Activated CD8-positive, alpha-beta memory T cell treated with anti-CD3 and anti-CD28 coated beads for 4 hours (primary cell): Measurements from ENCODE around the gene SMARCA2.

Source experiments
- DNase-seq, 2 donors: peaks; one replicate each; pipeline ENCODE4 v3.0.0-alpha.2; 2020; ENCODE audit warnings: low read depth in 2 of 2

The SMARCA2 gene

DNA sequence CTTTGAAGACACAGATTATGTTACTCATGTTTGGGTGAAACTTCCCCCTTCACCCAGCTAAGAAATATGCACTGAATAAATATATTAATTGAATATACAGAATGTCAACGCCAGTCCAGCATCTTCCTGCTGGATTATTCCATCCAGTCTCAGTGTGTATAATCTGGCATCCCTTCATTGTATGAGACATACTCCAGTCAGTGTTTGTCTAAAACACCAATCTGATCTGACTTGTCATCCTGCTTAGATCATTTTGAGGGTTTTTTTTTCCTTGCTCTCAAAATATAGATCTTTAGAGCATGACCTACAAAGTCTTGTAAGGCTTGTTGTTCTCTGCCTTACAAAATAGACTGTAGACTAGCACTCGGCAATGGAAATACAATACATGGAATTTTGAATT is 195.1 kb downstream of the SMARCA2 start:
- DNase-seq: no peak

GRCh38 chr9:2213830-2214468 is 198.8 kb downstream of the SMARCA2 start:
- no peak for DNase-seq

GRCh38 chr9:2214707-2215106 is 199.6 kb downstream of the SMARCA2 start:
- no peak for DNase-seq

- no peak for DNase-seq
Observed at GRCh38 chr9:2215921-2216441, 200.8 kb downstream of the SMARCA2 start.

DNA sequence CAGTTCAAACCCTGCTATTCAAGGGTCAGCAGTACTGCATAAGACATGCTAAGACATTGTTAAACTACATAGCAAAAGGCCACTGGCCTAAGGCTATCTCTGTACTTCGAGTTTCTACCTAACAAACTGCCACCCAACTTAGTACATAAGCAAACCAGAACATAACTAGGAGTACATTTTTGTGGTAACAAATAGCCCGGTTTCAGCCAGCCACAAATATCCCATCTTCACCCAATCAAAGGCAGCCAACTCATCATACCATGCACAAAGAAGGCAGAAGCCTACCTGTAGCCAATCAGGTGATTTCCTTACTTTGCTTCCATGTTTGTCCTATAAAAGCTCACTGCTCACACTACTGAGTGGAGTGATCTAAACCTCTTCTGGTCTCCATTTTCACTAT is 201.4 kb downstream of the SMARCA2 start:
- DNase-seq: no peak

DNA sequence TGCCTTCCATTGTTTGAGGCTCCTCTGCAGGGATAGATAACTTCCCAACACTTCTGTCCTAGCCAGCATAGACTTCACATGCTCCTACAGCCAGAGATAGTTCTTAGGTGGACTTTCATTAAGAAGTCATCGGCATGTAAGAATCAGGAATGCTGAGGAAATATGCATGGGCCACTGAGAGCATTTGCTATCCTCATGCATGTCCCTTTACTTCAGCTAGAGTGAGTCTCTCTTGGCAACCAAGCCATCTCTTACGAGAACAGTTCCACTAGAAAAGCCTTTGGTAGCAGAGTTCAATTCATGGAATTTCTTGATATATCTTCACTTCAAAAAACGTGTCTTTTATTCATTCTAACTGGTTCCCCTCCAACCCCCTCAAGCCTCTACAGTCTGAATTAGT is 202.4 kb downstream of the SMARCA2 start:
- DNase-seq: no peak

DNA sequence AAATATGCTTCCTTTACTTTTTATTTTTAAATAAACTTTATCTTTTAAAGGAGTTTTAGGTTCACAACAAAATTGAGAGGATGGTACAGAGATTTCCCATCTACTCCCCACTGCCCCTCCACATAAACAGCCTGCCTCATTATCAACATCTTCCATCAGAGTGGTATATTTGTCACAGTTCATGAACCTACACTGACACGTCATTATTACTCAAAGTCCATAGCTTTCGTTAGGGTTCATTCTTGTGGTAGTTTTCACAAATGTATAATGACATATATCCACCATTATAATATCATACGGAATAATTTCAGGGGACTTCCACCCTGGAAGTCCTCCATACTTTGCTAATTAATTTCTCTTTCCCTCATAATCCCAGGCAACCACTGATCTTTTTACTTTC is 204.9 kb downstream of the SMARCA2 start:
- no peak for DNase-seq

DNA sequence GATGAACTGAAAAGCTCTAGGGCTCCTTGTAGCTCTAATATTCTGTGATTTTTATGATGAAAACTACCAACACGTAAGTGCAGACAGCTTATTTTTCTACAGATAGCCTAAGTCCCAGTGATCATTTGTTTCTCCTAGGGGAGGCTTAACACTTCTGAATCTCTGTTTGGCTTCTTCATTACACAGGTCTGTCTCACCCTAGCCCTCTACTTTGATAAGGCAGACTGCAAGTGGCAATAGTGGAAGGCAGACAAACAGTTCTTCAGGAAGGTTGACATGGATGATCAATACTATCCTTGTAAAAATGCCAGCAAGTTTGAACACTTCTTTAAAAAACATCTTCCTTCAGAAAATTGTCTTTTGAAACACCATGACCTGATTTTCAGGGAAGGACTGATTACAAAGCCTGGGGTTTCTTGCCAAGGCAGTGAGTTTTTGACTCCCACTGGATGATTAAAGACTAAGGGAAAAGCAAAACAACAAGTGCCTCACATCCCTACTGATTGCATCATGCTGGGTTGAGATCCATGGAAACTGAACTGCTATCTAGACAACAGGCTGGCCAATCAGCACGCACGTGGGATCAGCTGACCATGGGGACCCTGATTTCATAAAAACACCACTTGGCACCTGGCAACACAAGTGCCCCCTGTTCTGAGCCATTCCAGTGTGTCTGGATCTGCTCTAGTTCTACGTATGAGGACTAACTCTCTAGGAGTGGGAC is 212.2 kb downstream of the SMARCA2 start:
- DNase-seq: no peak

GRCh38 chr9:2228132-2228531 is 213.0 kb downstream of the SMARCA2 start:
- DNase-seq: no peak

DNA sequence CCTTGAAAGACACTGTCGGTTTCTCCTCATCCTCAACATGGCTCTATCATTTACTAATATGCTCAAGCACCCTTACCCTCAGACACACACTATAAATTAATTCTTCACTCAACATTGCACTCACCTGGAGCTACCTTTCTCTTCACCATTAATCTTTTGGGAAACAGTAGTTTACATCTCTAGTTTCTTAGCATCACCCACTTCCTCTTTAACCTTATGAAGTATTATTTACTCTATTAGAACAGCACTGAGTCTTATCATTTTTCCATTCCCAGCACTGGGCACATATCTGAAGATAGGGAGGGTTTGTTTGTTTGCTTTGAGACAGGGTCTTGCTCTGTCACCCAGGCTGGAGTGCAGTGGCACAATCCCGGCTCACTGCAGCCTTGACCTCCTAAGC is 213.5 kb downstream of the SMARCA2 start:
- no peak for DNase-seq

GRCh38 chr9:2229109-2229721 is 214.1 kb downstream of the SMARCA2 start:
- DNase-seq: no peak

GRCh38 chr9:2230362-2230761 is 215.2 kb downstream of the SMARCA2 start:
- no peak for DNase-seq

DNA sequence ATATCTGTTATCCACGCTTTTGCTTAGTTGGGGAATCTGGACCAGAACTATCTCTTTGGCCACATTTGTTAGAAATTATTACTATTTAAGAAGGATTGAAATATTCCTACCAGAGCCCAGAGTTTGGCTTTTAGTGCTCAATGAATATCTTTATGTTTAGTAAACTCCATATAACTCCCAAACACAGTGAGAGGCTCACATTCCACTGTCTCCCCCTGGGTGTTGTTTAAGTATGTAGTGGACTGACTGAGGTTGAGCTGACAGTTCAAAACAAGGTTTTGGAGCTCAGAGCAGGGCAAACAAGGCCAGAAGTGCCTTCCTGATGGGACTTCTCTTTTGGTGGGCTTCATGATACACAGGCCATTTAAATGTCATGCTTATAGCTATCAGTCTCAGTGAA is 216.0 kb downstream of the SMARCA2 start:
- DNase-seq: no peak

GRCh38 chr9:2231829-2232228 is 216.7 kb downstream of the SMARCA2 start:
- no peak for DNase-seq

DNA sequence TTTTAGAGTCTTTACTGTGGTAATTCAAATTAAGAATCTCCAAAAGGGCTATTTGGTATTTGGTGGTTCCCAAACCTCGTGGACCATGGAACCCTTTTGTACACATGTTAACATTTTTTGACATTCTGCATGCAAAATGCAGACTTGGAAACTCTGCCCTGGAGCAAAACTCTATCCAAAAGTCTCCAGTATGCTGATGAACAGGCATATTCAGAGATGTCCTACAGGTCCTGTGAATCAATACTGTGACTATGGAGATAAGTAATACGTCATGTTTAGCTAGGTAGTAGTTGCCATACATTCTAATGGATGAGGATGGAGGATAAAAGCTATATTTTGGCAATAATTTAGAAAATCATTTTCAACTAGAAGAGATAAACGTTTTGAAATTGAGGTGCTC is 218.1 kb downstream of the SMARCA2 start:
- DNase-seq: no peak

GRCh38 chr9:2234371-2234893 is 219.3 kb downstream of the SMARCA2 start:
- DNase-seq: no peak

GRCh38 chr9:2235623-2236022 is 220.5 kb downstream of the SMARCA2 start:
- DNase-seq: no peak

GRCh38 chr9:2236850-2237249 is 221.7 kb downstream of the SMARCA2 start:
- DNase-seq: no peak

- no peak for DNase-seq
Observed at GRCh38 chr9:2241461-2241835, 226.3 kb downstream of the SMARCA2 start.

- no peak for DNase-seq
Observed at GRCh38 chr9:2241836-2242741, 226.9 kb downstream of the SMARCA2 start.

- DNase-seq: no peak
Observed at GRCh38 chr9:2242831-2243330, 227.7 kb downstream of the SMARCA2 start.
